Measurements from ENCODE around the gene PPP1R9A.

PPP1R9A gene

DNA sequence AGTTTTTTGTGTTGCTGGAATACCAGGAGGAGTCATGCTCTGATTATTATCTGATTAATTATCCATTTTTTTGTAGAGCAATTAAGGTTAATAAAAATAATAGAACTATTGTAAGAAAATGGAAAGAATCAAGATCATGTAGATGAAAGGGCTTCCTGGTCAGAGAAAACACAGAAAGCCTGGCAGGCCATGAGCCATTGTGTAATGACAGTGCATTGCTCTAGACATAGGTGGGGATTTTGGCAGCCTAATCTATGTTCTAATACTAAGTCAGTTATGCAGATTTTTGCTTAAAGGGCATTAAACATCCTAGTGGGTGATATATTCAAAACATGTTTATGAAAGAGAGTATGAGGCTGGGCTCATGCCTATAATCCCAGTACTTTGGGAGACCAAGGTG is 198.2 kb downstream of the PPP1R9A start:
- TF ChIP-seq, protein P1, sequence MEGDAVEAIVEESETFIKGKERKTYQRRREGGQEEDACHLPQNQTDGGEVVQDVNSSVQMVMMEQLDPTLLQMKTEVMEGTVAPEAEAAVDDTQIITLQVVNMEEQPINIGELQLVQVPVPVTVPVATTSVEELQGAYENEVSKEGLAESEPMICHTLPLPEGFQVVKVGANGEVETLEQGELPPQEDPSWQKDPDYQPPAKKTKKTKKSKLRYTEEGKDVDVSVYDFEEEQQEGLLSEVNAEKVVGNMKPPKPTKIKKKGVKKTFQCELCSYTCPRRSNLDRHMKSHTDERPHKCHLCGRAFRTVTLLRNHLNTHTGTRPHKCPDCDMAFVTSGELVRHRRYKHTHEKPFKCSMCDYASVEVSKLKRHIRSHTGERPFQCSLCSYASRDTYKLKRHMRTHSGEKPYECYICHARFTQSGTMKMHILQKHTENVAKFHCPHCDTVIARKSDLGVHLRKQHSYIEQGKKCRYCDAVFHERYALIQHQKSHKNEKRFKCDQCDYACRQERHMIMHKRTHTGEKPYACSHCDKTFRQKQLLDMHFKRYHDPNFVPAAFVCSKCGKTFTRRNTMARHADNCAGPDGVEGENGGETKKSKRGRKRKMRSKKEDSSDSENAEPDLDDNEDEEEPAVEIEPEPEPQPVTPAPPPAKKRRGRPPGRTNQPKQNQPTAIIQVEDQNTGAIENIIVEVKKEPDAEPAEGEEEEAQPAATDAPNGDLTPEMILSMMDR (IDR thresholded peaks at IDR 0.05; ENCODE audit: low read depth, low read length) = no peak
- no peak overlapping the region for H3K4me3 ChIP-seq (ENCODE audit: low read depth, low read length)

DNA sequence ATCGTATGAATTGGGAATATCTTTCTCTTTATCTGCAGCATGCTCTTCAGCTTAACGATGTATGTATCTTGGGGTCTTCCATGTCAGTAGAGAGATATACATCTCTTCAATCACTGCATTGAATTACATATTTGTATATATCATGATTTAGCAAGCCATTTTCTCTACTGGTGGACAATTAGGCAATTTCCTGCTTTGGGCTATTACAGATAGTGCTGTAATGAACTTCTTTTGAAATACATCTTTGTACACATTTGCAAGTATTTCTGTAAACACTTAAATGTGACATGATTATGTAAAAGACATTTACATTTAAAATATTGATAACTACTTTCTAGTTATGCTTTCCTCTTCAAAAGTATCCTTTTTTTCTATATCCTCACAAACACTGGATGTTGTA is 199.0 kb downstream of the PPP1R9A start:
- TF ChIP-seq, protein P1 (IDR thresholded peaks at IDR 0.05; ENCODE audit: low read depth, low read length) = no peak
- H3K4me3 ChIP-seq (ENCODE audit: low read depth, low read length) = no peak overlapping the region

DNA sequence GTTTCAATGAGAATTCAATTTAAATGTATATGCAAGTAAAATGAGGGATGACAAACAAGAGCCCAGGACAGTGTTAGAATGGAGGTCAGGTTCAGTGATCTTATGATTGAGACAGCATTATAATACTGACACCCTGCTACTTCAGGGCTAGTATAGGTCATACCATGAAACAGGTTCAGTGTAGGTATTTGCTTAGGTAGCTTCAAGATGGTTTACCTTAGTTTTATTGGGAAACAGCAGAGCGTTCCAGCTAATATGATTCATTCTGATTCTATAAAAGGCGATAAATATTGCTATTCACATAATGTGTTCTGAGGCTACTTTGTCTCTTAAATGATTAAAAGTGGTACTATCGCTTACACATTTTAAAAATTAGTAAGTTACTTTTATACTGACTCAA is 203.3 kb downstream of the PPP1R9A start:
- H3K4me3 ChIP-seq (ENCODE audit: low read depth, low read length) = no peak overlapping the region

DNA sequence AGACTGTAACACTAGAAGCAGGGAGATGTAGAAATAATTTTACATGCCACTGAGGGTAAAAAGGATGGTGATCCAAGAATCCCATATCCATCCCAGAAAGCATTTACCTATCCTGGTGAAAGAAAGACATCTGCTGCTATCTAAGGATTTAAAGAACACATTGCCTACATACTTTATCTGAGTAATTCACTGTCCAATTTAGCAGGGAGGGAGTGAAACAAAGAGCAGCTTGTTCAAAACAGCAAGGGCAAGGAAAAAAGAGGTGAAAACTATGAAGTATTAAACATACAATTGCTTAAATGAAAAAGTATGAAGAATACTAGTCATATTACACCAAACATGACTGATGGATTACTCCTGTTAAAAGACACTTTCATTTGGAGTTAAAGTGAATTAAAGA is 206.2 kb downstream of the PPP1R9A start:
- TF ChIP-seq, protein P1 (IDR thresholded peaks at IDR 0.05; ENCODE audit: low read depth, low read length) = no peak
- H3K4me3 ChIP-seq (ENCODE audit: low read depth, low read length) = no peak overlapping the region

More for the DNA sequence above, 203.3 kb downstream of the PPP1R9A start:
- TF ChIP-seq, protein P1 (IDR thresholded peaks at IDR 0.05; ENCODE audit: low read depth, low read length) = no peak

DNA sequence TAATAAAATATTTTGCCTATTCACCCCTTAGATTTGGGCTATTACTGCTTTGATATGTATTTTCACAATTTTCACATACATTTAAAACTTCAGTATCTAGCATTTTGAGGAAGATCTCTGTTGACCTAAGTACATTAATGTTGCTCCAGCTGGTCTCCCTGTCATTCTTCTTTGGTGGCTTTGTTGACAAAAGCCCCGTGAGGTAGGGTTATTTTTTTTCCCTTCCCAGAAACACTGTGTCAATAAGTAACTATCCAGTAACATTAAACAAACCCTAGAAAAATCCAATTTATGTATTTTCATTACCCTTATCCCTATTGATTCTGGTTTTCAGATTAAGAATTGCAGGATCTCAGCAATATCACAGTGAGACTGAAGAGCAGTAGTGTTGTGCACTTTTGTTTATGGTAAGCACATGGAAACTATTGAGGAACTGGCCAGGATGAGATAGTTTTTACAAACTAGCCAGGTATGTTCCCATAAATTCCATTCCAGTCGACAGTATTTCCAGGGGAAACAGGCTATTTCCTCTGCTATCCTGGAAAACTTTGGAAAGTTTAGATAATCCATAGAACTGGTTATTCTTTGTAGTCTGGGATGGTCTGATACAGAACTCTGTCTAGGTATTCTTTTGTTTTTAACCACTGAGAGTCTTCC is 218.8 kb downstream of the PPP1R9A start:
- no peak overlapping the region for H3K4me3 ChIP-seq (ENCODE audit: low read depth, low read length)
- TF ChIP-seq, protein P1 (IDR thresholded peaks at IDR 0.05; ENCODE audit: low read depth, low read length) = no peak

DNA sequence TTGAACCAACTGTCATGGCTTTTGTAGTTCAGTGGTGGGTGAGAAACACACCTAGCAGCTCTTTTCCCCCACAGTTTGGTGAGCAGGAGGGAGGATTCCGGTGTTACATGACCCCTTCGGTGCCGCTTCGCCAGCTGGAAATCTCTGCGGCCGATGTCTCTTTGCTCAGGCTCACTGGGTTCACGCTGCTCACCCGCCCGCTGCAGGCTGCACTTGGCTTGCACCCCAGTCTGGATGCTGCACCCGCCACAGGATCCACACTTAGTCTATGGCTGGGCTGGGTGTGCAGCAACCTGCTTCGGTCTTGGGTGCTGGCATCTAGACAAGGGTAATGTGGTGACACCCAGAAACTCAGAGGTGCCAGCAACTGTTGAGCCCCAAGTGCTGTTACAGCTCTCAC is 225.1 kb downstream of the PPP1R9A start:
- no peak overlapping the region for H3K4me3 ChIP-seq (ENCODE audit: low read depth, low read length)
- TF ChIP-seq, protein P1 (IDR thresholded peaks at IDR 0.05; ENCODE audit: low read depth, low read length) = no peak

DNA sequence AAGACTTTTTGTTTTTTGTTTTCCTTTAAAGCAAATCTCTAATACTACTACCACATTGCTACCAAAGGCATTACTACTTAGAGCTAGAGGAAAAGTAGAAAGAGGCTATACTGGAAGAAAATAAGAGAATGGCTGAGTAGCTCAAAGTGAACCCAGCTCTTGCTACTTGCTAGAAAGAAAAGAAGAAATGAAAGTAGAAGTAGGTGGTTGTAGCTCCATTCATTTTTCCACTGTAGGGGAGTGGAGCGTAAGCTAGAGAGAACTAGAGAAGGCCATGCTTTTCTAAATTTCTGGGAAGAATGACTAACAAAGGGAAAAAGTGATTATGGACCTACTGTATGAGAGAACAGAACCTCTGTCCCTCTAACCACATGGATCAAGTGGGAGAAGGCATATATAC is 232.5 kb downstream of the PPP1R9A start:
- TF ChIP-seq, protein P1 (IDR thresholded peaks at IDR 0.05; ENCODE audit: low read depth, low read length) = no peak

More for the DNA sequence above, 232.5 kb downstream of the PPP1R9A start:
- no peak overlapping the region for H3K4me3 ChIP-seq (ENCODE audit: low read depth, low read length)

All from WI38 (cell line).